Thyroid gland (tissue), 4 donors: Measurements from ENCODE around the gene TCAF2. TPM values are rescaled to one million over a fixed set of nuclear protein-coding genes. Genes with fewer than 3 reads are reported as not detected.
"Not testable (repeated sequence)": the region's sequence is repeated elsewhere in the genome, so short reads cannot be mapped to it uniquely, and the experiment has no call there.

ENCODE experiments used
- DNase-seq, 2 donors: peaks; one replicate each; pipeline ENCODE4 v3.0.0-alpha.2; 2019
- H3K27ac ChIP-seq, 3 donors: fragments of 200-600 bp; sonication (generic); 1 replicate in 2 of 3; 2 replicates in 1 of 3; pipeline ENCODE4 v1.5.1; 2016 to 2019; ENCODE audit warnings: mild to moderate bottlenecking in 1 of 3, moderate library complexity in 1 of 3
- H3K27me3 ChIP-seq: fragments of 200-600 bp; sonication (generic); one replicate; pipeline ENCODE4 v1.5.1; 2019
- H3K36me3 ChIP-seq, 2 donors: fragments of 200-600 bp; sonication (generic); one replicate each; pipeline ENCODE4 v1.5.1; 2016 to 2019
- H3K4me1 ChIP-seq, 2 donors: fragments of 200-600 bp; sonication (generic); one replicate each; pipeline ENCODE4 v1.5.1; 2017 to 2019
- H3K4me3 ChIP-seq, 3 donors: fragments of 200-600 bp; sonication (generic); replicated peaks in 1 of 3; 1 replicate in 2 of 3; 2 replicates in 1 of 3; pipeline ENCODE4 v1.5.1; 2016; ENCODE audit warnings: mild to moderate bottlenecking in 1 of 3
- H3K9me3 ChIP-seq: fragments of 200-600 bp; sonication (generic); one replicate; pipeline ENCODE4 v1.5.1; 2017
- WGBS, 2 donors: methylation state at CpG; one replicate each; pipeline ENCODE4 v1.1.5; 2017; 5-methylcytosine and 5-hydroxymethylcytosine counted together
- intact Hi-C: fragments of 100-400 bp; cut with DNase I; formaldehyde crosslinking; loops from one replicate; pipeline ENCODE4 v1.15.1; 2023
- small RNA-seq: library from RNA; depleted of rRNA; stranded (forward); fragments of <200 nt; gene quantifications from one replicate; pipeline ENCODE3, GENCODE V24; 2016
- total RNA-seq, 4 donors: library from RNA; depleted of rRNA; stranded (reverse); fragments of >200 nt; gene quantifications; one replicate each; pipeline ENCODE4 v1.2.3, GENCODE V29; 2016

The TCAF2 gene
- total RNA-seq, 4 donors from 2014 or later = 1.0 to 2.4 (median 1.8) TPM

- WGBS, 2 donors = no CpG with 5 or more reads among the region's 4 CpGs
- DNase-seq, H3K4me1 ChIP-seq, H3K36me3 ChIP-seq, H3K9me3 ChIP-seq, intact Hi-C loops, H3K27me3 ChIP-seq, H3K27ac ChIP-seq, H3K4me3 ChIP-seq: not testable (repeated sequence)
Observed at GRCh38 chr7:143632506-143632905, 11.7 kb downstream of the TCAF2 start.

GRCh38 chr7:143633013-143633618 is 12.3 kb downstream of the TCAF2 start:
- H3K27me3 ChIP-seq, H3K27ac ChIP-seq, intact Hi-C loops, H3K4me3 ChIP-seq, H3K4me1 ChIP-seq, DNase-seq, H3K9me3 ChIP-seq, H3K36me3 ChIP-seq: not testable (repeated sequence)
- WGBS, 2 donors = no CpG with 5 or more reads among the region's 6 CpGs

- H3K27ac ChIP-seq, H3K27me3 ChIP-seq, intact Hi-C loops, H3K9me3 ChIP-seq, H3K36me3 ChIP-seq, H3K4me1 ChIP-seq, H3K4me3 ChIP-seq, DNase-seq: not testable (repeated sequence)
- no CpG with 5 or more reads among the region's 12 CpGs for WGBS, 2 donors
Observed at GRCh38 chr7:143635364-143636240, 14.8 kb downstream of the TCAF2 start.

DNA sequence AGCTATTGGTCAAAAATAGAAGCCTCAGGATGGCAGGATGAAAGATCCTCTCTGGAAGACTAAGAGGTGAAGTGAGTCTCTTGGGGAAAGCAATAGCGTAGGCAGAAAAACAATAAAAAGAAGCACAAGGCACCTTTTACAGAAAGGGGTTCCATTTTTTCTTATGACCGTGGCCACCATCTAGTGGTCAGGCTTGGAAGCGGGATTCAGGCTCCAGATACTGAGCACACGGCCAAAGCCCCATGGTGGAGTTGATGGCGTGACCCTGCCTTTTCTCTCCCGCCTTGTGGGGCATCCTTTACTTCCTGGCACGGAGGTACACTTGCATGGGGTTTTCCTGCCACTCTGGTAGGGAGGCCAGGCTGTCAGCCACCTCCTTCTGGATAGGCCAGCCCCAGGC is 18.6 kb downstream of the TCAF2 start:
- H3K4me3 ChIP-seq, intact Hi-C loops, H3K27ac ChIP-seq, DNase-seq, H3K36me3 ChIP-seq, H3K4me1 ChIP-seq, H3K9me3 ChIP-seq, H3K27me3 ChIP-seq: not testable (repeated sequence)
- no CpG with 5 or more reads among the region's 7 CpGs for WGBS, 2 donors

- H3K36me3 ChIP-seq, DNase-seq, H3K4me1 ChIP-seq, intact Hi-C loops, H3K27me3 ChIP-seq, H3K9me3 ChIP-seq, H3K4me3 ChIP-seq, H3K27ac ChIP-seq: not testable (repeated sequence)
- WGBS, 2 donors = 68 to 83% methylated on average over 2 to 4 of the region's 9 CpGs
Observed at GRCh38 chr7:143640528-143641189, 19.9 kb downstream of the TCAF2 start.

- DNase-seq, H3K27me3 ChIP-seq, H3K4me3 ChIP-seq, H3K4me1 ChIP-seq, H3K36me3 ChIP-seq, intact Hi-C loops, H3K9me3 ChIP-seq, H3K27ac ChIP-seq: not testable (repeated sequence)
- no CpG with 5 or more reads among the region's 6 CpGs for WGBS, 2 donors
Observed at GRCh38 chr7:143646598-143646997, 25.8 kb downstream of the TCAF2 start.

DNA sequence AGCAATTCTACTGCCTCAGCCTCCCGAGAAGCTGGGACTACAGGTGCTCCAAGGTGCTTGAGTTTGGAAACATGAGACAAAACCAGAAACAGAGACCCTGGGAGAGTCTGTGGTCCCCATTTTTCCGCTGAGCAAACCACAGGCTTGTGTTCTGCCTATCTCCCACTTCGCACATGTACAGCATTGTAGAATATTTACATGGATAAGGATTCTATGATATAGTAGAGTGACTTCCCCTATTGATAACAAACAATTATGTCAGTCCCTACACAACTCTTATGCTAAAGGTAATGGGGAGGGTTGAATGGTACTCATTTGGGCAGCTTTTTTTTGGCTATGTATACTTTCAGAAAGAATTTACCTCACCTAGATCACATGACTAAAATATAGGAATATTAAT is 29.1 kb downstream of the TCAF2 start:
- H3K27ac ChIP-seq, intact Hi-C loops, H3K4me3 ChIP-seq, H3K27me3 ChIP-seq, H3K4me1 ChIP-seq, H3K36me3 ChIP-seq, DNase-seq, H3K9me3 ChIP-seq: not testable (repeated sequence)
- 100% methylated on average over 1 of the region's 3 CpGs; no CpG with 5 or more reads in 1 of the 2 donors for WGBS, 2 donors

DNA sequence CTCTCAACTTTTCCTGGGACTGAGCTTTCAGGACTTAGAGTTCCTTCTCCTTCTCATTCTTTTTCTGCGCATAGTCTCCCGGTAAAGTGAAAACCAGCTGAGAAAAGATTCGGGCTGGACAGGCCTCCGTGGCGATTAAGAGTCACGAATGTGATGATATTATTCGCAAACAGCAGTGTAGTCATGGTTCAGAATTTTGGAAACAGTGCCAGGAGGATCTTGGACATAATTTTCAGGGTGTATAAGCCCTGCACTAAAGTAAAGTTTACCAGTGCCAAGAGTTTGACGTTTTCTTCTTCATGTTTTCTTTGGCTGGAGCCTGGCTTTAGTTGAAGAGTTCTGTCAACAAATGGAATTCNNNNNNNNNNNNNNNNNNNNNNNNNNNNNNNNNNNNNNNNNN is 29.7 kb downstream of the TCAF2 start:
- H3K27ac ChIP-seq, H3K27me3 ChIP-seq, H3K9me3 ChIP-seq, intact Hi-C loops, DNase-seq, H3K4me1 ChIP-seq, H3K36me3 ChIP-seq, H3K4me3 ChIP-seq: not testable (repeated sequence)
- no CpG with 5 or more reads among the region's 8 CpGs for WGBS, 2 donors

Small RNA genes within 50 kb of the gene (small RNA-seq; reads per million reads assigned to genes)
- not detected for gene AC073264.2
- not detected for gene RNU6-162P

Other genes with a start within 250 kb of the TCAF2 start
- 10 to 100 TPM; 24.6 to 55.4 (median 31.3) TPM for gene ZYX, start 239.6 kb upstream of the TCAF2 start, total RNA-seq
- 10 to 100 TPM in 3 of 4 donors, 1 to 10 TPM in 1; 7.5 to 22.4 (median 16.4) TPM for gene EPHA1, start 212.1 kb upstream of the TCAF2 start, total RNA-seq
- gene TAS2R60, start 177.5 kb upstream of the TCAF2 start, total RNA-seq = not detected
- not detected for gene TAS2R41, start 143.1 kb upstream of the TCAF2 start, total RNA-seq
- gene CTAGE15, start 49.2 kb upstream of the TCAF2 start, total RNA-seq = 1 to 10 TPM in 3 of 4 donors, not detected in 1; 1.0 to 5.9 (median 3.3) TPM
- under 1 TPM in 1 of 4 donors, not detected in 3; 0.40 TPM for gene CTAGE6, start 136.7 kb downstream of the TCAF2 start, total RNA-seq